HG03097 (cell line): Measurements from ENCODE around the gene ITSN1.

ENCODE experiments used
- ATAC-seq: cut with Tn5 transposase; IDR thresholded peaks from one replicate; pipeline ENCODE4 v1.9.1; 2021; ENCODE audit not compliant: unreplicated experiment, low FRiP score

Gene ITSN1

DNA sequence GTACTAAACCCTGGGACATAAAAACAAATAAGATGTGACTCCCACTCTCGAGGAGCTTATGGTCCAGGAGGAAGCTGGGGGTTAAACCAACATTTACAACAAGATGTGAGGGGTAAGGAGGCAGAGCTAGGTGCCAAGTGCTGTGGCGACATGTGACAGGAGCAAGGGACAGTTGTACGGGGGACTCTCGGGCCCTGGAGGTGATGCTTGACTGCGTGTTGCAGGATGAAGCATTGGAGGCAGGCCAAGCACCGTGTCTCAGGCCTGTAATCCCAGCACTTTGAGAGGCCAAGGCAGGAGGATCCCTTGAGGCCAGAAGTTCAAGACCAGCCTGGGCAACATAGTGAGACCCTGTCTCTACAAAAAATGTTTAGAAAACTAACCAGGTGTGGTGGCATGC lies 236.5 kb downstream of the ITSN1 start:
- no peak for ATAC-seq

DNA sequence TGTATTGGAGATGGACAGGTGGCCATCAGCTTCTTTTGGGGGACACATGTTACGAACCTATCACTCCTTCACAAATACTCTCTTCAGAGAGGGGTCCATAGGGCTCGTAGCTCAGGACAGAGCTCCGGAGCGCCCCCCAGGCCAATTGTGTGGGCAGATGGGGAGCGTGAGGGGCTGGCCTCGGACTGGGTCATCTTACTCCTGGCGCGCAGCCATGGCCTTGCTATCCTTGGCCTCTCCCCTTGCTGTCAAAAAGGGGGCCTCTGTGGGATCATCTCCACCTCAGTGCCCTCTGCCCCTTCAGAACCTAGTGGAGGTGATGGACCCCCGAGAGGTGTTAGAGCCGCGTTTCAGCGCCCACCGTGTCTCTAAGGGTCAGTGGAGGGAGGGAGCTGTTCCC lies 238.3 kb downstream of the ITSN1 start:
- no peak for ATAC-seq

DNA sequence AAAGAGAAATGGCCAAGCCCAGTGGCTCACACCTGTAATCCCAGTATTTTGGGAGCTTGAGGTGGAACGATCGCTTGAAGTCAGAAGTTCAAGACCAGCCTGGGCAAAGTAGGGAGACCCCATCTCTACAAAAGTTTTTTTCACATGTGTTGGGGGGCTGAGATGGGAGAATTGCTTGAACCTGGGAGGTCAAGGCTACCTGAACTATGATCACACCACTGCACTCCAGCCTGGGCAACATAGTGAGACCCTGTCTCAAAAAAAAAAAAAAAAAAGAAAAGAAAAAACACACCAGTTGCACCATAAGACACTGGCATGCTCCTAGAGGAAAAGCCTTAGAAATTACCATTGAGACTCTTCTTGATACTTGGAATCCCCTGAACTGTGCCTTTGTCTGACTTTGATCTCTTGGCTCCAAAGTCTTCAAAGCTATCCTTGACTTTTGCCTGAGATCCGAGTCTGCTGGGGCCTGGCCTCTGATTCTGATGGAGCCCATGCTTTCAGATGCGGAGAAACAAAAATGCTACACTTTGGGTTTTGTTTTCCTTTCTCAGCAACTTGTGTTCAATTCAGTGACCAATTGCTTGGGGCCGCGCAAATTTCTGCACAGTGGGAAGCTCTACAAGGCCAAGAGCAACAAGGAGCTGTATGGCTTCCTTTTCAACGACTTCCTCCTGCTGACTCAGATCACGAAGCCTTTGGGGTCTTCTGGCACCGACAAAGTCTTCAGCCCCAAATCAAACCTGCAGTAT lies 239.6 kb downstream of the ITSN1 start:
- no peak for ATAC-seq

DNA sequence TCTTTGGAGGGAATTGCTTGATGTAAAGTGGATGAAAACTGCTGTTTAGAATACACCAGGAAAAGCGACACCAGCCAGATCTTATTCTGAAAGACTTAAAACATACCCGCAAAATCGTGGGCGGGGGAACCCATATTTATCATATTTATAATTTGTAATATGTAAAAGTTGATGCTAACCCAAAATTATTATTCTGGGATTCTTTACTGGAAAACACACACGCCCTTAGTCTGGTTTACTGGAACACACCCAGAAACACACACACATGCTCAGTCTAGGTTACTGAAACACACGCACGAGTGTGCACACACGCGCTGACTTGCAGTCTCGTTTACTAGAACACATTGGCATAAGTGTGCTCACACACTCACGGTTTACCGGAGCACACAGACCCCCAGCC lies 240.8 kb downstream of the ITSN1 start:
- no peak for ATAC-seq

DNA sequence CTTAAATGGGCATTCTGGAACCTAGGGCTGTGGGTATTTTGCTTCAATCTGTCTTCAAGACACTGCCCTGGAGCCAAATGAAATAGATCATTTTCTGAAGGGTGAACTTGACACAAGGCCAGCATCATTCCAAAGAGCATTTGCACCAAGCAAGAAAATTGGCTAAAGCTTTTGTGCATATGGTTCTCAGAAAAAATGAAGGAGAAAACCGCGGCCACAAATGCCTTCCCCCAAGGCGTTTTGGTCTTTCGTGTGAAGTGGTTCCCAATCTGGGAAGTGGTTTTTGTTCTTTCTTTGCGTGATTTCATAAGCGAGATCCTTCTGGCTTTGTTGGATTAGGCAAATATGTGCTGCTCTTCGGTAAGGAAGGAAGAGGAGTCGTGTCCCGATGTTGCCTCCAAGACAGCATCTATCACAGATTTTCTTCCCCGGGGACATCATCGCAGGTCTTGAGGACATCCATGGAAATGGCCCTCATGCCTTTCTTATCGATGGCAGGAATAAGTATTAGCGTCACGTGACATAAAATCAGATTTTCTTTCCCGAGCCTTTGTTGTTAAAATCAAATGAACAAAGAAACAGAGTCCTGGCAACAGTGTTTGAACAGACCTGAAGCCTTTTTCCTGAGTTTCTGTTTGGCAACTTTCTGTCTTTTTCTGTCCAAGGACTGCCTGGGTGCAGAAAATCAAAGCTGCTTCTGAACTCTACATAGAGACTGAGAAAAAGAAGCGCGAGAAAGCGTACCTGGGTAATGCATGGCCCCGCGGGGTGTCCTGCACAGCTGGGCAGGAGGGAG lies 242.3 kb downstream of the ITSN1 start:
- ATAC-seq, result no peak

DNA sequence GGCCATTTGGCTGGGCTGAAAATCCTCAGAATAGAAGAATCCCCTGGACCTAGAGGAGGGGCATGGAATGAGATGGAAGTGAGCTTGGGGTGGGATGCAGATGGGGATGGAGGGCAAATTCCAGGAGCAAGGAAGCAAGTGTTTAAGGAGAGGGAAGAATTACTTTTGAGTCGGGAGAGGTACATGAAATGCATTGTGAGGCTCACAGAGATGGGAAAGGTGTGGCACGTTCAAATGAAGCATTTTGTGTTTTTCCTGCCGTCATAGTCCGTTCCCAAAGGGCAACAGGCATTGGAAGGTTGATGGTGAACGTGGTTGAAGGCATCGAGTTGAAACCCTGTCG lies 242.8 kb downstream of the ITSN1 start:
- ATAC-seq, result no peak

DNA sequence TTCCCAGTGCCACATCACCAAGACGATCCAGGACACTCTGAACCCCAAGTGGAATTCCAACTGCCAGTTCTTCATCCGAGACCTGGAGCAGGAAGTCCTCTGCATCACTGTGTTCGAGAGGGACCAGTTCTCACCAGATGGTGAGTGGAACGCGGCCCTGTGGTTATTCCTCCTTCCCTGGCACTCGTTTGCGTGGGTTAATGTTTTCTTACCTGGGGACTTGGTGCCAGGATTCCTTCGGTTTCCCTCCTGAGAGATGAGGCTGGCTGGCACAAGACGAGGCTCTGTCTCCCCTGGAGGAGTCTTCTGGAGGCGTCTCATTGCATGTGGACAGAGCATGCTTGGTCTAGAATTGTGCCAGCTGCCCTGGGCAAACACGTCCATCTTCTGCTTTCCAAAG lies 244.0 kb downstream of the ITSN1 start:
- no peak for ATAC-seq

DNA sequence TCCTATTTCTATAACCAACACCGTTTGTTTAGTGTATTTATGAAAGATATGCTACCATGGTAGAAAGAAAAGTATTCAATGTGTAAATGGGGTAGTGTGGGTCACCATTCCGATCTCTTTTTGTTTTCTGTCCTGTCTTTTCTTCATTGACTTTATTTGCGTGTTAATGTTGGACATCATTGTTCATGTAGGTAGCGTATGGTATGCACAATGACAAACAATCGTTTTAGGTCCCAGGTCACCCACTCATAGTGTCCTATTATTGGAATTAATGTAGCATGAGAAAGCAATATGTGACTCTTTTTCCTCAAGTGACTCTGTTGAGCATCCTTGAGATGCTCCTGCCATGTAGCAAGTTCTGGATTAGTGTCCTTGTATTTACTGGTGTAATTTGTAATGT lies 247.9 kb downstream of the ITSN1 start:
- no peak for ATAC-seq

DNA sequence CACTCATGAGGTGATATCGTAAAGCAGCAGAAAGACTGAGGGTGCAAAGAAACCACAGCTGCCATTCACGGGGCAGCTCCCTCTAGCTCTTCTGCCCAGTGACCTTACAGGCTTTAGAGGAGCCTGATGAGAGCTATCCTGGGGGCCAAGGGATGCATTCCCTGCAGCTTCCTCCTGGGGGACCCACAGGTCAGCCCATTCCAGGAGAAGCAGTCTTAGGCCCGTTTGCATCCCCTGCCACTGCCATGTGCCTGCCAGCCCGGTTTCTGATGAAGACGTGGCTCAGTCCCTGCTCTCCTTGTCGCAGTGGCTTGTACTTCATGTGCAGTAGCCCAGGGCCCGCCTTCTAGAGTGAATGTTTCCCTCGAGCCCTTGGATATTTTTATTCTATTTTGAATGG lies 250.6 kb downstream of the ITSN1 start:
- no peak for ATAC-seq

DNA sequence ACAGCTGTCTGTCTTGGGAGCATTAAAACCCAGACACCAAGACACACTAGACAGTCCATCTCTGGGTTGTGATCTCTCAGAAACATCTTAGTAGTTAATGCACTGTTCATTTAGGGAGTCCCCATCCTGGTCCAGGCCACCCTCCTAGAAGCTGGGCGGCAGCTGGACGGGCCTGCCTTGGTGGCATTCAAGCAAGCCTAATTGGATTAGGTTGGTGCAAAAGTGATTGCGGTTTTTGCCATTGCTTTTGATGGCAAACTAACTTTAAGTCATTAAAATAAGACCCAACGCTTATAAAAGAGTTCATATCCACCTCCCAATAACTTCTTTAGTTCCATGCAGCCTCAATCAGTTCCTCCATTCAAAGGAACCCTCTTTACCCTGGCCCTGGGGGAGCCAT lies 251.6 kb downstream of the ITSN1 start:
- no peak for ATAC-seq

DNA sequence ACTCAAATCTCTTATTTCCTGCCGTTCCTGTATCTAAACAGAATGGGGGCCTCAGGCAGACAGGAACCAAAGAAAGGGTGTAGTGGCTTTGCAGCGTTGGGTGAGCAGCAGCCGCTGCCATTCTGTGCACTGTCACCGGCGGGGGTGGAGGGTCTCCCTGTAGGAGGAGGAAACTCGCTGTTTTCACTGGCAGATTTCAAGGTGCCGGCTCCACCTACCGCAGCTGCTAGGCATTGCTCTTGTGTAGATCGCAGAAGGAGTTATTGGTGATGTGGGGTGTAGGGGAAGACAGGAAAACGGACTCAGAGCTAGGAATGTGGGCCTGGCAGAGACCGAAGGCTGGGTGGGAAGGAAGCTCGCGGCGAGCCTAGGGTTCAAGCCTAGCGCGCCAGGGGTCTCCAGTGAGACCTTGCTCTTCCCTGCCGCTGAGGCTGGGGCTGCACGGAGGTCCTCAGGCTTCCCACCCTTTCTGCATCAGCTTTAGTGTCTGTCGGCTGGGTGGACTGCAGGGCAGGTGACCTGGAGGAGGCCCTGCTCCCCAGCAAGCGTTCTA lies 252.5 kb downstream of the ITSN1 start:
- ATAC-seq, result no peak

DNA sequence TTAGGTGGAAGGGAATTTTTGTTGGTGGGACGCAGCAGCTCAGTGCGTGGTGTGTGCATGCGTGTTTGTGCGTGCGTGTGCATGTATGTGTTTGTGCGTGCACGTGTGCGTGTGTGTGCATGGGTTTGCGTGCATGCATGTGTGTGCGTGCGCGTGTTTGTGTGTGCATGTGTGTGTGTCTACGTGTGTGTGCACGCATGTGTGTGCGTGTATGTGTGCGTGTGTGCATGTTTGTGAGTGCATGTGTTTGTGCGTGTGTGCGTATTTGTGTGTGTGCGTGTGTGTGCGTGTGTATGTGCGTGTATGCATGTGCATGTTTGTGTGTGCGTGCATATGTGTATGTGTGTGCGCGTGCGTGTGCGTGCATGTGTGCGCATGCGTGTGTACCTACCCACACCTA lies 253.1 kb downstream of the ITSN1 start:
- ATAC-seq, result no peak

DNA sequence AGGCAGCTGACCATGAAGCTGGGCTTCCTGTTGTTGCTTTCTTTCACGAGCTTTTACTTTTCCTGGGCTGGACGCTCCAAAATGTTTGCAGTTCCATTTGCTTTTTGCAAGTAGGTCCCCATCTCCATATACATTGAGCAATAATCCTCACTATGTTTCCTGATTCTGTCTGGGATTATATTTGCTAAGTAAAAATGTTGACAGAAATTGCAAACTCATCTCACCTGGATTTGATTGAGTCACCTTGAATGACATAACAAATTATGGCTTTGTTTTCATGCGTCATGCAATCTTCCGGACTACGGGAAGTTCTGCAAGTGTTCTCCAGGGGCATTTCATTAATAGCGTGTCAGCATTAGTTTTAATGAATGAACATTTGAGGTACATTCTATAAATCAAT lies 254.4 kb downstream of the ITSN1 start:
- ATAC-seq, result no peak

DNA sequence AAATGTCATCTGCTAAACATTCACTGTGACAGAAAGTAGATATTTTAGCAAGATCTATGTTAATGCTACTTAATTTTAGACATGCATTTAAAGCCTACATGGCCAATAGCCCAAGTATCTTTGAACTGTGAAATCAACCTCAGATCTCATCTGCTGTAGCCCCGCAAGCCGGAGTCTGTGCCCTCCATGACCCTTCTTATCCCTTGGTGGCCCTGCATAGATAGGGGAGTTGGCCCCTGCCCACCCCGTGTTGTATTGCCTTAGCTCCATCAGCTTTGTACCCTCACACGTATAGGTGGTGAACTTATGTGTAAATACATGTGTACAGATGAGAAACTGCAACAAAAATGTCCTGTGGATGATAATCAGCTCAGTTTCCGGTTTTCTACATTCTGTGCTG lies 254.8 kb downstream of the ITSN1 start:
- ATAC-seq, result no peak

DNA sequence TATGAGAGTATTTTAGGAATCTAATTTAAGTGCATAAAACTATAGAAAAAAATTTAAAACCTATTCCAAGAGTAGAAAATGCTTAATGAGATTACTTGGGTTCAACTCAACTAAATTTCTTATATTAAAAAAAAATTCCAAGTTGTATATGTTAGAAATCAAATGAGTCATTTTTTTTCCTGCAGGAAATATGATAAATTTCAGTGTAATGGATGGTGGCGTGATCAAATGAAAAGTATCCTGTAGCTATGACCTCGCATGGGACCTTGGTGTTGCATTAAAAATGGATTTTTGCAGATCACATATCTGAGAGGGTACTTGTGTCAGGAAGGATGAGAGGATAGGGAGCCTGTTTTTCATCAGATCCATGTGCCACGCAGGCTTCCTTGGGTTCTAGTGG lies 255.4 kb downstream of the ITSN1 start:
- ATAC-seq, result no peak

DNA sequence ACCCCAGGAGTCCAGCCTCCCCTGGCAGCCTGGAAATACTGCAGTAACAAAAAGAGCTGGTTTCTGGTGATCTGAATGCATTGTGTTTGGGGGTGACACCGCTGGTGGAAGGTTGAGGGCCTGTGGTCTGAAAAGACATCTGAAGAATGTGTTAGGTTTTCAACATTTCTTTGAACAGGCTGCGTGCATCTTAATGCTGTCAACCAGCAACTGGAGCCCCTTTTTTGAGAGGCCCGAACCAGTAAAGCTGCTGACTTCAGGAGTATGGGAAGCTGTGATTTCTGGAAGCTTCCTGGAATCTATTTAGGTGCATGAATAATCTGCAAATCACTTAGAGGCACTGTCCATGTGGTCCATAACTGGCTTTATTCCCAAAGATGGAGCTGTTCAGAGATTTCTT lies 256.3 kb downstream of the ITSN1 start:
- ATAC-seq, result no peak

DNA sequence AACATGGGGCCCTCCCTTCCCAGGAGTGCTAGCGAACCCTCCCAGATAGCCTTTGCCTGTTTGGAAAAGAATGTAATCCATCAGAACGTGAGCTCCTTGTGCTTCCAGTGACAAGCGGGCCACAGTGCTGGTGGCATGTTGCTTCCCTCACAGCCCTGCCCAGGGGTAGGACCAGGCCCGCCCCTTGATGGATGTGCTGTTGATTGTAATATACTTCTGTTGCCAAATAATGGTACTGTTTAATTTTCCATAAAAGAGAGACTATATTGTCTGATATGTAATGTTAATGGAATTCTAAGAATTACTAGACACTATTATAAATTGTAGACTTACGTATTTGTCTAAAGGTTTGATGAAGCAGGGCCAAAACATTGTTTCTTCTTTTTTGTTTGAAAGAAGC lies 256.9 kb downstream of the ITSN1 start:
- no peak for ATAC-seq

DNA sequence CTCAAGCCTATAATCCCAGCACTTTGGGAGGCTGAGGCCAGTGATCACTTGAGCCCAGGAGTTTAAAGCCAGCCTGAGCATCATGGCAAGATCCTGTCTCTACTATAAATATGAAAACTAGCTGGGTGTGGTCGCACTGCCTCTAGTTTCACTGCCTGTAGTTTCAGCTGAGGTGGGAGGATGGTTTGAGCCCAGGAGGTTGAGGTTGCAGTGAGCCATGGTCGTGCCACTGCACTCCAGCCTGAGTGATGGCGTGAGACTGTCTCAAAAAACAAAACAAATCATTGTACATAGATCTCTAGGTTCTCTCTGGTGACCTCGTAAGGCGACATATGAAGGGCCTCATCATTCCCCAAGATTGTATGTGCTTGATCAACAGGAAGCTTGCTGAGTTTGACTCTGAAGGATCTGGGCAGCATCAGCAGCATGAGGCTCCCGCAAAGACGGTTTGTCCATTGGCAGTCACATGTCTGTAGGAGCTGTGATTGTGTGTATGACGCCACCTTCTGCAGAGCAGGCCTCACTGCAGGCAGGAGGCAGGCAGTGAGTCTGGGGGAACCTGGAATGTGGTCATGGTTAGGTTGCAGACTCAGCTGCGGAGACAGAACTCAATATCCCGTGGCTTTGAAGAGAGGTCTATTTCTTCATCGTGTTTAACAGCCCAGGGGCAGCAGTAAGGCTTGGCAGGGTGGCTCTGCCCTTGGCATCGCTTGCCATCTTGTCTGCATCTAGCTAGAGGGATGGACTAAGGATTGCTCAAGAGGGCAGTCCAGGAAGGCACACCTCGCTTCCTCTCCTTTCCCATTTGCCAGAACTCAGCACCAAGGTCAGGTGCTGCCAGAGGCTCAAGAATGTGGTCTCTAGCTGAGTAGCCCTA lies 259.3 kb downstream of the ITSN1 start:
- no peak for ATAC-seq

DNA sequence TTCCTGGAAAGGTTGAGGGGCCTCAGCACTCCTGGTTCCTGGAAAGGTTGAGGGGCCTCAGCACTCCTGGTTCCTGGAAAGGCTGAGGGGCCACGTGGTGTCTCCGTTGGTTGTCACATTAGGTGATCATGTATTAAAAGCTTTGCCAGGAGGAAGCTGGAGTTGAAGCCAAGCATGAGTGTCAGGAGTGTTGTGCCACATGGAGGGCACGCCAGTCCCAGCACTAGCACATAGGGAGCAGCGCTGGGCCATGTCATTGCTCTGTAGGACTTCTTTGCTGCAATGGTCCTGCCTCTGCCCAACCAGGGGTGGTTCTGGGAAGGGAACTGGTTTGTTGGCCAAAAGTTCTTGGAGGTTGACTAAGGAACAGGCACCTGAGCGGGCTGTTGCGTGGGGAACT lies 260.0 kb downstream of the ITSN1 start:
- ATAC-seq, result no peak

DNA sequence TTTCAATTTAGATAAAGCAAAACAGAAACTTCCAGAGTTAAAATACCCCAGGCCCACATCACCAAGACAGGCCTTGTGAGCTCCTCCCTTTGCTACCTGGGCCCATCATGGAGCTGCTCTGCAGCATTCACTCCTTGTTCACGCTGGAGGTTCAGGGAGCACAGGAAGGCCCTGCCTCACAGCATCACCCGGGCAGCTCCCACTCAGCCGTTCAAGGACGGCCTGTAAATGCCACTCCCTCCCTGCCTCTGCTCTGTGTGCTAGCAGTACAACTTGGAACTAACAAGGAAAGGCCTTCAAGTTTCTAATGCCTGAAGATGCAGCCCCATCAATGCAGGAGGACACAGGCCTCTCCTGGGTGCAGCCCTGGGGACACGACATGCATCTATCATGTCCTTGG lies 261.7 kb downstream of the ITSN1 start:
- ATAC-seq, result no peak

DNA sequence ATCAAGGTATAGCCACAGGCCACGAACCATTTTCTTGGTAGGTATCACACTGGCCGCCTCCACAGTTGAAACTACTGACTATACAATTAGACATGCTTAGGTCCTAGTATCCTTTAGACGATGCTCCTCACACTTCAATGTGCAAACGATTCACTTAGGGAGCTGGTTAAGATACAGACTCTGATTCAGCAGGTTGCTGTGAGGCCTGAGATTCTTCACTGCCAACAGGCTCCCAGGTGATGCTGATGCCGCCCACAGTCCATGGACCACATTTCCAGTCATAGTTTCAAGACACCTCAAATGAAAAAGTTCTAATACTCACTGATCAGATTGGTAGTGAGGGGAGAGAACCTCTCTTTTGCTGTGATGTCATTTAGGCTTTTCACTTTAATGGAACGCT lies 266.5 kb downstream of the ITSN1 start:
- ATAC-seq, result no peak
